Lower leg skin (tissue), 4 donors: Measurements from ENCODE around the gene RSPO1. TPM values are rescaled to one million over a fixed set of nuclear protein-coding genes. Genes with fewer than 3 reads are reported as not detected.

Experiments
- DNase-seq, 2 donors: peaks; one replicate each; pipeline ENCODE4 v3.0.0-alpha.2; 2019; ENCODE audit warnings: low spot score in 2 of 2
- H3K4me3 ChIP-seq: fragments of 200-600 bp; sonication (generic); 2 replicates; pipeline ENCODE4 v1.5.1; 2017; ENCODE audit warnings: mild to moderate bottlenecking, low read depth; ENCODE audit not compliant: poor library complexity, severe bottlenecking
- POLR2A ChIP-seq, 2 donors: fragments of 450-650 bp; IDR thresholded peaks; one replicate each; pipeline ENCODE4 v1.6.1; 2016 to 2017; ENCODE audit warnings: antibody characterized with exemption in 2 of 2, mild to moderate bottlenecking in 1 of 2, moderate library complexity in 1 of 2
- WGBS, 2 donors: methylation state at CpG; one replicate each; pipeline ENCODE4 v1.1.5; 2018; 5-methylcytosine and 5-hydroxymethylcytosine counted together
- intact Hi-C: fragments of 100-400 bp; cut with DNase I; formaldehyde crosslinking; loops from one replicate; pipeline ENCODE4 v1.15.0; 2023; ENCODE audit warnings: low total_unique reads
- total RNA-seq, 4 donors: library from RNA; depleted of rRNA; stranded (reverse); fragments of >200 nt; gene quantifications; one replicate each; pipeline ENCODE4 v1.1.0, GENCODE V29; 2016
- TF ChIP-seq, protein P1 (sequence below), 3 donors: fragments of 450-650 bp; IDR thresholded peaks; one replicate each; pipeline ENCODE4 v1.5.1; 2016; ENCODE audit warnings: antibody characterized with exemption in 3 of 3, mild to moderate bottlenecking in 3 of 3, moderate library complexity in 2 of 3

Gene RSPO1
- total RNA-seq, 4 donors from 2014 or later, result 1.1 to 9.4 (median 6.2) TPM

DNA sequence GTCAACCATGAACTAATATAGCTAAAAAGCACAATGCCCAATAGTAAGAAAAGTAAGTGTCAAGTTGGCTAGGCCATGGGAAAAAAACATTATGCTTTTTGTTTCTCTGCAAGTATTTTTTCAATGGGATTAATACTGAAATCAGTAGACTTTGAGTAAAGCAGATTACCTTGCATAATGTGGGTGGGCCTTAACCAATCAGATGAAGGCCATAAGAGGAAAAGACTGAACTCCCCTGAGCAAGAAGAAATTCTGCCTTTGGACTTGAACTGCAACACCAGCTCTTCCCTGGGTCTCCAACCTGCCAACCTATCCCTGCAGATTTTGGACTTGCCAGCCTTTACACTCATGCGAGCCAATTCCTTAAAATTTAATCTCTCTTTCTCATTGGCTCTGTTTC is 6.4 kb upstream of the RSPO1 start:
- intact Hi-C loops, result no loop called here
- WGBS, 2 donors, result 90 to 94% methylated on average over 1 of the region's 1 CpG
- TF ChIP-seq, protein P1, sequence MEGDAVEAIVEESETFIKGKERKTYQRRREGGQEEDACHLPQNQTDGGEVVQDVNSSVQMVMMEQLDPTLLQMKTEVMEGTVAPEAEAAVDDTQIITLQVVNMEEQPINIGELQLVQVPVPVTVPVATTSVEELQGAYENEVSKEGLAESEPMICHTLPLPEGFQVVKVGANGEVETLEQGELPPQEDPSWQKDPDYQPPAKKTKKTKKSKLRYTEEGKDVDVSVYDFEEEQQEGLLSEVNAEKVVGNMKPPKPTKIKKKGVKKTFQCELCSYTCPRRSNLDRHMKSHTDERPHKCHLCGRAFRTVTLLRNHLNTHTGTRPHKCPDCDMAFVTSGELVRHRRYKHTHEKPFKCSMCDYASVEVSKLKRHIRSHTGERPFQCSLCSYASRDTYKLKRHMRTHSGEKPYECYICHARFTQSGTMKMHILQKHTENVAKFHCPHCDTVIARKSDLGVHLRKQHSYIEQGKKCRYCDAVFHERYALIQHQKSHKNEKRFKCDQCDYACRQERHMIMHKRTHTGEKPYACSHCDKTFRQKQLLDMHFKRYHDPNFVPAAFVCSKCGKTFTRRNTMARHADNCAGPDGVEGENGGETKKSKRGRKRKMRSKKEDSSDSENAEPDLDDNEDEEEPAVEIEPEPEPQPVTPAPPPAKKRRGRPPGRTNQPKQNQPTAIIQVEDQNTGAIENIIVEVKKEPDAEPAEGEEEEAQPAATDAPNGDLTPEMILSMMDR (IDR thresholded peaks at IDR 0.05), result no peak
- TF ChIP-seq POLR2A (IDR thresholded peaks at IDR 0.05), result no peak
- DNase-seq, result no peak
- H3K4me3 ChIP-seq, result no peak overlapping the region

DNA sequence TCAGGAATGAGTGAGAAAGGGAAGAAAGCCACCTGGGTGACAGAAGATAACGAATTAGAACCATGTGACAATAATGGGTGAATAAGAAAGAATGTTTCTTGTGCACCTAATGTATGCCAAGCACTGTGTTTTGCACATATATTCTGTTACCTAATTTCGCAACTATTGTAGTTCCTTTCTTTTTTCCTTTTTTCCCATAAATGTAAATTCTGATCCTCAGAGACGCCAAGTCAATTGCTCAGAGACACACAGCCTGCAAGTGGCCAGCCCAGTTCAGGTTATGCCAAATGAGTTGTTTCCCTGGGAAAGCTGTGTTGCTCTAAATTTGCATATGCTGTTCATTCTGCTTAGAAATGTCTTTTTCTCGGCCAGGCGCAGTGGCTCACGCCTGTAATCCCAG is 1.7 kb upstream of the RSPO1 start:
- H3K4me3 ChIP-seq, result no peak overlapping the region
- 72% methylated on average over 6 of the region's 6 CpGs for WGBS, 2 donors
- DNase-seq, result no peak
- intact Hi-C loops, result no loop called here
- no peak for TF ChIP-seq POLR2A (IDR thresholded peaks at IDR 0.05)
- TF ChIP-seq, protein P1 (IDR thresholded peaks at IDR 0.05), result no peak

DNA sequence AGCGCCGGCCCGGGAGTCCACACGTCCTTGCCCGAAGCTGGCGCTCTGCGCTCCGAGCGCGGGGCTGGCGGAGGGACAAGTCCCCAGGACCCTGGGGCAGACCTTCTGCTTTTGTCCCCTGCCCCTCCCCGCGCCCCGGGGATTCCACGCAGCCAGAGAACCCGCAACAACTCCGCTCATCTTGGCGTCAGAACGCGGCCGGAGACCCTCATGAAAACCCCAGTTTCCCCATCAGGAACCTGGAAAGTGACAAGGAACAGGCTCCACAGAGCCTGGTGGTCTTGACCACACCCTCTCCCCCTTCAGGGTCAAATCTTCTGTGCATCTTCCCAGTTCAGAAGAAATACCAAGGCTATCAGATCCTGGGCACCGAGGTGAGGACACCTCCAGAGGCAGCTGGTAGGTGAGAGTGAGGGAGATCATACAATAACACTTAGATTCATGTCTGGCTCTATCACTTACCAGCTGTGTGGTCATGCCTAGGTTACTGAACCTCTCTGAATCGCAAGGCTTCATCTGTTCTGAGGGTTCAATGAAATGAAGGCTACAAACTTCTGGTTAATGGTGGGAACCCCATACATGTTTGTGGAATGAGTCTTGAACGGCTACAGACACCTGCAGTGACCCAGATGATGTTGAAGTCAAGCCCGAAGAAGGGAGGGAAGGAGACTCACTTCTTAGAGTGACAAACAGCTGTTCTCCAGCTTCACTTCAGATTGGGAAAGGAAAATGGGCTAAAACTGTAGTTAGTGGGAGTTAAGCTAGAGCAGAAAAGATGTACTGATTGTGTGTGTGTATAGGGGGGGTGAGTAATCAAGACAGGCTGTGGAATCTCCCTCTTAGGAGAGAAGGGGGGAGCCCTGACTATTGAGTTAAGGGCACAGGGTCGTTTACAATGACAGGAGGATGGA is 555 bp upstream of the RSPO1 start:
- DNase-seq, result no peak
- intact Hi-C loops, result loop anchor here (5.0 kb wide), 1 partner anchor 967 kb away; no protein-coding TSS in a partner anchor
- no peak overlapping the region for H3K4me3 ChIP-seq
- TF ChIP-seq POLR2A (IDR thresholded peaks at IDR 0.05), result no peak
- TF ChIP-seq, protein P1 (IDR thresholded peaks at IDR 0.05), result no peak
- WGBS, 2 donors, result 8 to 14% methylated on average over 20 to 22 of the region's 26 CpGs

DNA sequence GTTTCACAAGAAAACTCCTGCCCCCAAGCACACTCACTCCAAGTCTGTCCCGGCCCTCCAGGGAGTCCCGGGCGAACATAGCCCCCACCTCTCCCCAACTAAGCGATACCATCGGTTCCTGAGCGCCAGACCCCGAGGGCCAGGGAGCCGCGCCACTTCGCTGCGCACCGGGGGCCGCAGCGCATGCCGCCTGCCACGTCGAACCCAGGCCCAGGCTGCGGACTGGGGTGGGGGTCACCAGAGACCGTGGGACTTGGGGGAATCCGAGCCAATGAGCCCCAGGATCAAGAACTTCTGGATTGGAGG is 801 bp downstream of the RSPO1 start:
- H3K4me3 ChIP-seq, result no peak overlapping the region
- 0 to 1% methylated on average over 13 to 20 of the region's 20 CpGs for WGBS, 2 donors
- no peak for DNase-seq
- intact Hi-C loops, result loop anchor here (5.0 kb wide), 1 partner anchor 968 kb away; no protein-coding TSS in a partner anchor
- TF ChIP-seq, protein P1 (IDR thresholded peaks at IDR 0.05), result no peak
- TF ChIP-seq POLR2A (IDR thresholded peaks at IDR 0.05), result no peak

DNA sequence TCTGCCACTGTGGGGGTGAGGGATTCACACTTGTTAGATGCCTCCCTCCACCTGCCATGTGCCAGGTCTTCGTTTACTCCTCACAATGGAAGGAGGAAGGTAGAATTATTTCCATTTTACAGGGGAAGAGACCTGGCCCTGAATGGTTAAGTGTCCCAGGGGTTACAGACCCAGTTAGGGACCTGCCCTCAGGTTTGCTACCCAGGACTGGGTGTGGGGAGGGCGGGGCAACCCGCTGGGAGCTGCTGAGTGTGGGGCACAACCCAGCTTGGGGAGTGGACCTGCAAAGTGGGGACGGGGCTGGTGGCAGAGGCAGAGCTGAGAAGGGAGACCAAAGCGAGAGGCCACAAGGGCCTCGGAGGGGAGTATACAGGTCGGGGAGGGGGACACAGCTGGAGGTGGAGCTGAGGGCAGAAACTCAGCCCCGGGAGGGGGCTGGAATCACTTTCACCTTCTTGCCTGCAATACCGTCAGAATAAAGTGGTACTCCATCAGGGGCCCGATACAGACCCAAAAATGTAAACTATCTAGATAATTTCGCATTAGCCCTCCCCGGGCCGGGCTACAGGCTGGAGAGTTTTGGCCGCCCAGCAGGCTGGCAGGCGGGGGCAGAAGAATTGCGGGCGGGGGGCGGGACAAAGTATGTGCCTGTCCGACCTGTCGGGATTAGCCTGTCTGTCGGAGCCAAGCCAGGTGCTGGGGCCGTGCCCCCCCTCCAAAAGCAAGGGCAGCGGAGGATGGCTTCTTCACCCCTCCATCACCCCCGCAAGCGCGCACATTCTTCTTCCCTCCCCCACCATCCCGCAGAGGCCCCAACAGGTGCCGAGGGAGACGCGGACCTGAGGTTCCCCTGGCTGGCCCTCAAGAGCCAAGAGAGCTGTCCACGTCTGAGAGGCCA is 1.4 kb downstream of the RSPO1 start:
- intact Hi-C loops, result loop anchor here (5.0 kb wide), 1 partner anchor 969 kb away; no protein-coding TSS in a partner anchor
- 6 to 13% methylated on average over 27 to 30 of the region's 31 CpGs for WGBS, 2 donors
- TF ChIP-seq, protein P1 (IDR thresholded peaks at IDR 0.05), result no peak
- TF ChIP-seq POLR2A (IDR thresholded peaks at IDR 0.05), result no peak
- no peak for DNase-seq
- H3K4me3 ChIP-seq, result no peak overlapping the region
